ENCODE data around the gene CDT1. TPM values are rescaled to one million over a fixed set of nuclear protein-coding genes. Genes with fewer than 3 reads are reported as not detected.

Gene CDT1
- total RNA-seq, 4 donors from 2014 or later = 0.44 to 1.5 (median 1.4) TPM; not detected in 1

DNA sequence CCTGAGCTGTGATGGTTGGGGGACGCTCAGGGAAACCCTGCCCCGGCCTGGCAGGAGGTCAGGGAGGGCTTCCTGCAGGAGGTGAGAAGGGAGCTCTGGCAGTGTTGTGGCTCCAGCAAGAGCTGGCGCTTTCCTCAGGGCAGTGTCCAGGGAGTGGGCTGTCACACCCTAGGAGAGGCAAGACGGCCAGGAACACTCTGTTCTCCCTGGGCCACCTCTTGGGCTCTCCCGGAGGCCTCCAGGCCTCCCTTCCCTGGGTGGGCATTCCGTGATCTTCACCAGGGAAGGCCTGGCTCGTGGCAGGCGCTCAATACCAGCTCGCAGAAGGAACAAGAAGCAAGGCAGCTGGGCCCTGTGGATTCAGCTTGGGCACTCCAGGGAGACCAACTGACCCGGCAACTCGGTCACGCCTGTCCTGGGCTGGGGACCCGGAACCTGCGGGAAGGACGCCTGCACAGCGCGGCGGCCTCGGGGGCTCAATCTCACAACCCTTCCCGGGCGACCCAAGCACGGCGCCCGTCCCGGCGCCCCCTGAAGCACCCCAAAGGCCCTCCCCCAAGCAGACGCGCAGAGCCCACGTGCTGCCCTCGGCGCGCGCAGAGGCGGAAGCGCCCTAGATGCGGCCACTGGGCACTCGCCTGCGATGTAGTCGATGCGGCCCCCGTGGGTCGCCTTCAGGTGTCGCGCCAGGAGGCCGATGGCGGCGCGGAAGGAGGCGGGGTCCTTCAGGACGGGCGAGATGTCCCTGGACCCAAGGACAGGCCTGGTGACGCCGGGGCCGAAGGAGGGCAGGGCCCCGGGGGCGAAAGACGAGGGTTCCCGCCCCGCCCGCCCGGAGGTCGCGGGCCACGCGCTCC is 7.6 kb downstream of the CDT1 start:
- no peaks in the 10 kb centered on the region for H3K27me3 ChIP-seq
- 1% methylated on average over 37 to 54 of the region's 65 CpGs for WGBS, 2 donors
- peaks cover 0 to 35% (median 26%) of the 10 kb centered on the region in 4 donors for H3K4me1 ChIP-seq
- TF ChIP-seq, protein P1, sequence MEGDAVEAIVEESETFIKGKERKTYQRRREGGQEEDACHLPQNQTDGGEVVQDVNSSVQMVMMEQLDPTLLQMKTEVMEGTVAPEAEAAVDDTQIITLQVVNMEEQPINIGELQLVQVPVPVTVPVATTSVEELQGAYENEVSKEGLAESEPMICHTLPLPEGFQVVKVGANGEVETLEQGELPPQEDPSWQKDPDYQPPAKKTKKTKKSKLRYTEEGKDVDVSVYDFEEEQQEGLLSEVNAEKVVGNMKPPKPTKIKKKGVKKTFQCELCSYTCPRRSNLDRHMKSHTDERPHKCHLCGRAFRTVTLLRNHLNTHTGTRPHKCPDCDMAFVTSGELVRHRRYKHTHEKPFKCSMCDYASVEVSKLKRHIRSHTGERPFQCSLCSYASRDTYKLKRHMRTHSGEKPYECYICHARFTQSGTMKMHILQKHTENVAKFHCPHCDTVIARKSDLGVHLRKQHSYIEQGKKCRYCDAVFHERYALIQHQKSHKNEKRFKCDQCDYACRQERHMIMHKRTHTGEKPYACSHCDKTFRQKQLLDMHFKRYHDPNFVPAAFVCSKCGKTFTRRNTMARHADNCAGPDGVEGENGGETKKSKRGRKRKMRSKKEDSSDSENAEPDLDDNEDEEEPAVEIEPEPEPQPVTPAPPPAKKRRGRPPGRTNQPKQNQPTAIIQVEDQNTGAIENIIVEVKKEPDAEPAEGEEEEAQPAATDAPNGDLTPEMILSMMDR (IDR thresholded peaks at IDR 0.05) = no peak
- TF ChIP-seq POLR2A (IDR thresholded peaks at IDR 0.05) = peak; percentile 45 to 91
- peak; percentile 20 to 99 for TF ChIP-seq EP300 (IDR thresholded peaks at IDR 0.05)
- peaks cover 0 to 34% (median 0%) of the 10 kb centered on the region in 3 donors for H3K36me3 ChIP-seq
- DNase-seq (ENCODE audit: low spot score in 2 of 2) = peak; percentile 64 to 70
- peak overlapping the region; percentile 76 to 86 (median 81) for H3K4me3 ChIP-seq
- no peaks in the 10 kb centered on the region for H3K9me3 ChIP-seq
- H3K27ac ChIP-seq = peak overlapping the region; percentile 84 to 95 (median 93)

DNA sequence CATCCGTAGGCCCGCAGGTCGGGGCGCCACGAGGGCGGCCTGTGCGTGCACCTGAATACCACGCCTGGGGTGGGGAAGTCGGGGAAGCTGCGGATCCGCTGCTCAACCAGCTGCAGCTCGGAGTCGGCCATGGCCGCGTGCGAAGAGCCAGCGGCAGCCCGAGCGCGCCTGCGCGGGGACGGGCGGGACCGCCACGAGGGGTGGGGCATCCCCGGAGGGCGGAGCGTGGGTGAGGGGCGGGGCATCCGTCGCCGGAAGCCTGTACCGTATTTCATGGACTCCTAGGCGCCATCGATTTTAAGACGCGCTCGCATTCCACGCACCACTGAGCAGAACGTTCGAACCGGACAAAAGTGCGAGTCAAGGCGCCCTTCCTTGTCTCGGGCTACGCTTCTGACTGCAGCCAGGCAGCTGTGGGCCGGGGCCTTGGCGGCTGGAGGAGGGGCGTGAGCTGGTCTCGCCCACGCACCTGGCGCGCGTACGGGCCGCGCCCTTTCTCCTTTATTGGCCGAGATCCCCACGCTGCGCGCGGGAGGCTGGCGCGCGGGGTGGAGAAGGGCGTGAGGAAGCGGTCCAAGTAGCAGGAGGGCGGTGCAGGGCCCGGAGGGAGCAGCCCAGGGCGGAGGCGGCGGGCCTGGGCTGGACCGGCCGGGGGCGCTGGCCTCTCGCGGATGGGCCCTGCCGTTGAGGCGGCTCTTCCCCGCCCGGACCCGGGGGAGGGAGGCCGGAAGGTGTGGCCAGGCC is 8.4 kb downstream of the CDT1 start, which contains the start of gene APRT:
TSS of gene APRT (minus strand) at position 160 of the 744 bp plus-strand sequence. CDS start at position 131, 29 bp downstream.
- TF ChIP-seq, protein P1 (IDR thresholded peaks at IDR 0.05) = peak; percentile 24 to 49 (median 35)
- peak; percentile 54 to 79 for TF ChIP-seq POLR2A (IDR thresholded peaks at IDR 0.05)
- TF ChIP-seq EP300 (IDR thresholded peaks at IDR 0.05) = peak in 1 of 2 donors; percentile 94
- Histone ChIP-seq H3K4me1 (peaks cover 0 to 35% (median 26%) of the 10 kb centered on the region in 4 donors), H3K9me3 (no peaks in the 10 kb centered on the region), H3K36me3 (peaks cover 0 to 38% (median 0%) of the 10 kb centered on the region in 3 donors), H3K4me3 (peak within 1 kb of the TSS; percentile 76 to 86 (median 81)), H3K27me3 (no peaks in the 10 kb centered on the region), H3K27ac (peak within 1 kb of the TSS; percentile 84 to 95 (median 93))
- 1% methylated on average over 38 to 47 of the region's 84 CpGs for WGBS, 2 donors
- peak; percentile 88 for DNase-seq (ENCODE audit: low spot score in 2 of 2)

DNA sequence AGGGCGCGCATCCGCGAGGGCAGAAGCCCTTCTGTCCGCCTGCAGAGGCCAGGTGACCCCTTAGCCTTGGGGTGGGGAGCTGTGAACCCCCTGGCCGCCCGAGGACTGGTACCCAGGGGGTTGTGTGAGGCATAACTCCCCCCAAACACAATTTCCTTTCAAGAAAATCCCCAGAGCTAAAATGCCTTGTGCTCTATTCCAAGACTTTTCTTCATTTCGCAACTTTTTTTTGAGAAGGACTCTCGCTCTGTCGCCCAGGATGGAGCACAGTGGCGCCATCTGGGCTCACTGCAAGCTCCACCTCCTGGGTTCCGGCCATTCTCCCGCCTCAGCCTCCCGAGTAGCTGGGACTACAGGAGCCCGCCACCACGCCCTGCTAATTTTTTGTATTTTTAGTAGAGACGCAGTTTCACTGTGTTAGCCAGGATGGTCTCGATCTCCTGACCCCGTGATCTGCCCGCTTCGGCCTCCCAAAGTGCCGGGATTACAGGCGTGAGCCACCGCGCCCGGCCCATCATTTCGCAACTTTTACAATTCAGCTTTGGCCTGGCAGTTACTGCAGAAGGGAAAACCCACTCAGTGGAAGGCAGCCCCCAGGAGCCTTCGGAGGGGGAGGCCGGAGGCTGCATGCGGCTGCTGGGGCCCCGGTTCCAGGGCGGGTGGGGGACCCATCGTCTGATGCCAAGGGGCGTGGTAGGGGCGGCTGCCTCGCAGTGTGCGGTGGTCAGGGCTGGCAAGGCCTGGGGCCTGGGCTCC is 9.1 kb downstream of the CDT1 start:
- peak; percentile 43 to 52 for DNase-seq (ENCODE audit: low spot score in 2 of 2)
- peak overlapping the region; percentile 76 to 86 (median 81) for H3K4me3 ChIP-seq
- H3K27ac ChIP-seq = peak overlapping the region; percentile 84 to 95 (median 93)
- no peaks in the 10 kb centered on the region for H3K27me3 ChIP-seq
- TF ChIP-seq, protein P1 (IDR thresholded peaks at IDR 0.05) = no peak
- TF ChIP-seq POLR2A (IDR thresholded peaks at IDR 0.05) (no peak), EP300 (IDR thresholded peaks at IDR 0.05) (no peak)
- WGBS, 2 donors = 47 to 60% methylated on average over 32 to 36 of the region's 37 CpGs
- peaks cover 0 to 37% (median 0%) of the 10 kb centered on the region in 3 donors for H3K36me3 ChIP-seq
- peaks cover 0 to 35% (median 26%) of the 10 kb centered on the region in 4 donors for H3K4me1 ChIP-seq
- H3K9me3 ChIP-seq = no peaks in the 10 kb centered on the region

DNA sequence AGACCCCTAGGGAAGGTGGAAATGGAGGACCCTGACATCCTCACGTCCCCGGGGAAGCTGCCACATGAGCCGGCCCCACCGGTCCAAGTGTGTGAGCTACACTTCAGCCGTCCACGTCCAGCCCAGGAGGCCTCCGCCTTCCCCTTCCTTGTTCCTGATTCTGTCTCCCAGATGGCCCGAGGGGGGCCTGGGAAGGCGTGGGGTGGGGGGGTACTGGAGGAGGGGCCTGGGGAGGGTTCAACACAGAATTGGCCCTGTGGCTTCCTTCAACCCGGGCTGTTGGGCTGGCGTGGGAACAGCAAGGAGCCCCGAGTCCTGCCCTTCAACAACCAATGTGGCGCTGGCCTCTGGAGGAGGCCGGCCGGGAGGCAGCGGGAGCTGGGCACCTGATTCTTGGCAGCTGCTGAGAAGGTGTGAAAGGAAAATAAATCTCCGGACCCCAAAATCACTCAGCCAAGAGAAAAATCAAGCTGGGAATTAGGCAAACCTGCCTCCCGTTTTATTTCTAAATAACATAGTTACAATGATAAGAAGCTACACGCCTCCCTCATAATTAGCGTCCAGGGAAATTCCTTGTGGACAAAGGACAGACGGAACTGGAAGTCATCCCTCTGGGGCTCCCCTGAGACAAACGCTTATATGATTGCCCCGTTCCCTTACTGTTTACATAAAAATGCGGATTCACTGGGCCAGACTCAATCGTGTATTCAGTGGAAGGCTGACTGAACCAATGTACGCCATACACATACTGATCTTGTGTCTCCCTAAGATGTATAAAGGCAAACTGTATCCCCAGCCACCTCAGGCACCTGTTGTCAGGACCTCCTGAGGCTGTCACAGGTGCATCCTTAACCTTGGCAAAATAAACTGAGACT is 9.9 kb downstream of the CDT1 start:
- H3K4me3 ChIP-seq = peak overlapping the region in 1 of 4 donors; percentile 79
- H3K36me3 ChIP-seq = peaks cover 0 to 33% (median 0%) of the 10 kb centered on the region in 3 donors
- no peak for DNase-seq (ENCODE audit: low spot score in 2 of 2)
- WGBS, 2 donors = 59 to 60% methylated on average over 26 of the region's 26 CpGs
- peak overlapping the region in 3 of 4 donors; percentile 91 to 95 (median 95) for H3K27ac ChIP-seq
- TF ChIP-seq POLR2A (IDR thresholded peaks at IDR 0.05) = no peak
- peaks cover 0 to 35% (median 26%) of the 10 kb centered on the region in 4 donors for H3K4me1 ChIP-seq
- no peaks in the 10 kb centered on the region for H3K9me3 ChIP-seq
- H3K27me3 ChIP-seq = no peaks in the 10 kb centered on the region

Data from tibial nerve (tissue), 4 donors.